Measurements from ENCODE around the gene NTNG1. TPM values are rescaled to one million over a fixed set of nuclear protein-coding genes. Genes with fewer than 3 reads are reported as not detected.

Gene NTNG1
- total and polyA plus RNA-seq, 5 donors from 2014 or later: not detected

DNA sequence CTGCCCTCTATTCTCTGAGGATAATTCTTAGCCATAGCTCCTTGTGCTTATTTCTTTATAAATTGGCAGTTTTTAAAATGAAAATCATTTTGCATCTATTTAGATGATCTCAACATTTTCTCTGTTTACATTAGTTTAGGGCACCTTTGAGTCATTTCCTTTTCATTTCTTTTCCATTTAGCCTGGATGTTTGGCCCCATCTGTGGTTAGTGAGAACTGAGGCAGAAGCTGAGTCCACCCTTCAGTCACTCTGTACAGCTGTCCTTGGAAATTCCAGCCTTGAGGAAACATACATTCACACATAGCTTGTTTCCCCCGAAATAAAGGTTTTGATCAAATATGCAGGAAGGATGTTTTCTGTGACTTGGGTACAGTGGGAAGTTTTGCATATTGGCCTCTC, 123.7 kb downstream of the NTNG1 start:
- no peaks in the 10 kb centered on the region for H3K36me3 Mint-ChIP-seq
- DNase-seq: no peak

GRCh38 chr1:107267489-107267888, 126.7 kb downstream of the NTNG1 start:
- Mint-ChIP-seq H3K4me3 (no peak overlapping the region), H3K36me3 (no peaks in the 10 kb centered on the region), H3K4me1 (no peaks in the 10 kb centered on the region), H3K9me3 (no peaks in the 10 kb centered on the region), H3K27ac (no peak overlapping the region), H3K27me3 (peaks cover 4% of the 10 kb centered on the region)
- no peaks in the 10 kb centered on the region for H3K36me3 ChIP-seq (ENCODE audit: control insufficient read depth, insufficient read depth, low read length)
- H3K4me3 ChIP-seq (ENCODE audit: low read depth, low read length): no peak overlapping the region
- no peaks in the 10 kb centered on the region for H3K4me1 ChIP-seq (ENCODE audit: control insufficient read depth, insufficient read depth, low read length, poor library complexity, severe bottlenecking)
- H3K27me3 ChIP-seq (ENCODE audit: control insufficient read depth, insufficient read depth, low read length): no peaks in the 10 kb centered on the region
- no peaks in the 10 kb centered on the region for H3K9me3 ChIP-seq (ENCODE audit: control insufficient read depth in 2 of 2, low read length in 2 of 2)
- no peak overlapping the region for H3K27ac ChIP-seq (ENCODE audit: insufficient read depth, low read length, poor library complexity, severe bottlenecking)
- ATAC-seq (ENCODE audit: low read depth in 2 of 2): no peak
- no peak for DNase-seq

More for the DNA sequence above, 123.7 kb downstream of the NTNG1 start:
- Histone ChIP-seq H3K36me3 (ENCODE audit: control insufficient read depth, insufficient read depth, low read length) (no peaks in the 10 kb centered on the region), H3K27me3 (ENCODE audit: control insufficient read depth, insufficient read depth, low read length) (no peaks in the 10 kb centered on the region), H3K27ac (ENCODE audit: insufficient read depth, low read length, poor library complexity, severe bottlenecking) (no peak overlapping the region), H3K4me1 (ENCODE audit: control insufficient read depth, insufficient read depth, low read length, poor library complexity, severe bottlenecking) (no peaks in the 10 kb centered on the region), H3K9me3 (ENCODE audit: control insufficient read depth in 2 of 2, low read length in 2 of 2) (no peaks in the 10 kb centered on the region), H3K4me3 (ENCODE audit: low read depth, low read length) (no peak overlapping the region)
- Mint-ChIP-seq H3K27me3 (peaks cover 4% of the 10 kb centered on the region), H3K27ac (no peak overlapping the region), H3K9me3 (peaks cover 0 to 4% (median 0%) of the 10 kb centered on the region in 7 donors), H3K4me1 (no peaks in the 10 kb centered on the region), H3K4me3 (no peak overlapping the region)
- no peak for ATAC-seq (ENCODE audit: low read depth in 2 of 2)

- H3K9me3 ChIP-seq (ENCODE audit: control insufficient read depth in 2 of 2, low read length in 2 of 2): no peaks in the 10 kb centered on the region
- DNase-seq (no peak), ATAC-seq (ENCODE audit: low read depth in 2 of 2) (no peak)
- H3K4me3 Mint-ChIP-seq: no peak overlapping the region
- no peak overlapping the region for H3K27ac ChIP-seq (ENCODE audit: insufficient read depth, low read length, poor library complexity, severe bottlenecking)
- H3K9me3 Mint-ChIP-seq: no peaks in the 10 kb centered on the region
- H3K36me3 ChIP-seq (ENCODE audit: control insufficient read depth, insufficient read depth, low read length): no peaks in the 10 kb centered on the region
- H3K27ac Mint-ChIP-seq: no peak overlapping the region
- no peak overlapping the region for H3K4me3 ChIP-seq (ENCODE audit: low read depth, low read length)
- no peaks in the 10 kb centered on the region for H3K4me1 ChIP-seq (ENCODE audit: control insufficient read depth, insufficient read depth, low read length, poor library complexity, severe bottlenecking)
- H3K27me3 ChIP-seq (ENCODE audit: control insufficient read depth, insufficient read depth, low read length): no peaks in the 10 kb centered on the region
- H3K36me3 Mint-ChIP-seq: no peaks in the 10 kb centered on the region
- H3K27me3 Mint-ChIP-seq: no peaks in the 10 kb centered on the region
- peaks cover 0 to 2% (median 0%) of the 10 kb centered on the region in 4 donors for H3K4me1 Mint-ChIP-seq
Observed at GRCh38 chr1:107272321-107272720, 131.5 kb downstream of the NTNG1 start.

- no peak overlapping the region for H3K4me3 Mint-ChIP-seq
- Histone ChIP-seq H3K4me3 (ENCODE audit: low read depth, low read length) (no peak overlapping the region), H3K4me1 (ENCODE audit: control insufficient read depth, insufficient read depth, low read length, poor library complexity, severe bottlenecking) (no peaks in the 10 kb centered on the region), H3K27ac (ENCODE audit: insufficient read depth, low read length, poor library complexity, severe bottlenecking) (no peak overlapping the region), H3K27me3 (ENCODE audit: control insufficient read depth, insufficient read depth, low read length) (no peaks in the 10 kb centered on the region), H3K9me3 (ENCODE audit: control insufficient read depth in 2 of 2, low read length in 2 of 2) (no peaks in the 10 kb centered on the region), H3K36me3 (ENCODE audit: control insufficient read depth, insufficient read depth, low read length) (no peaks in the 10 kb centered on the region)
- no peaks in the 10 kb centered on the region for H3K9me3 Mint-ChIP-seq
- no peak overlapping the region for H3K27ac Mint-ChIP-seq
- H3K36me3 Mint-ChIP-seq: no peaks in the 10 kb centered on the region
- ATAC-seq (ENCODE audit: low read depth in 2 of 2) (no peak), DNase-seq (no peak)
- no peaks in the 10 kb centered on the region for H3K27me3 Mint-ChIP-seq
- H3K4me1 Mint-ChIP-seq: peaks cover 0 to 2% (median 0%) of the 10 kb centered on the region in 4 donors
Observed at GRCh38 chr1:107273515-107273914, 132.7 kb downstream of the NTNG1 start.

GRCh38 chr1:107274227-107274626, 133.4 kb downstream of the NTNG1 start:
- H3K27ac ChIP-seq (ENCODE audit: insufficient read depth, low read length, poor library complexity, severe bottlenecking): no peak overlapping the region
- H3K4me3 ChIP-seq (ENCODE audit: low read depth, low read length): no peak overlapping the region
- H3K27me3 ChIP-seq (ENCODE audit: control insufficient read depth, insufficient read depth, low read length): no peaks in the 10 kb centered on the region
- DNase-seq (no peak), ATAC-seq (ENCODE audit: low read depth in 2 of 2) (no peak)
- H3K36me3 Mint-ChIP-seq: no peaks in the 10 kb centered on the region
- H3K4me1 Mint-ChIP-seq: peaks cover 0 to 2% (median 0%) of the 10 kb centered on the region in 4 donors
- no peak overlapping the region for H3K4me3 Mint-ChIP-seq
- H3K27ac Mint-ChIP-seq: no peak overlapping the region
- H3K27me3 Mint-ChIP-seq: no peaks in the 10 kb centered on the region
- no peaks in the 10 kb centered on the region for H3K4me1 ChIP-seq (ENCODE audit: control insufficient read depth, insufficient read depth, low read length, poor library complexity, severe bottlenecking)
- H3K9me3 ChIP-seq (ENCODE audit: control insufficient read depth in 2 of 2, low read length in 2 of 2): no peaks in the 10 kb centered on the region
- H3K9me3 Mint-ChIP-seq: peaks cover 0 to 3% (median 0%) of the 10 kb centered on the region in 7 donors
- no peaks in the 10 kb centered on the region for H3K36me3 ChIP-seq (ENCODE audit: control insufficient read depth, insufficient read depth, low read length)

GRCh38 chr1:107276247-107276646, 135.4 kb downstream of the NTNG1 start:
- H3K36me3 ChIP-seq (ENCODE audit: control insufficient read depth, insufficient read depth, low read length): no peaks in the 10 kb centered on the region
- DNase-seq (no peak), ATAC-seq (ENCODE audit: low read depth in 2 of 2) (no peak)
- H3K27ac ChIP-seq (ENCODE audit: insufficient read depth, low read length, poor library complexity, severe bottlenecking): no peak overlapping the region
- no peaks in the 10 kb centered on the region for H3K36me3 Mint-ChIP-seq
- H3K9me3 ChIP-seq (ENCODE audit: control insufficient read depth in 2 of 2, low read length in 2 of 2): no peaks in the 10 kb centered on the region
- H3K27me3 Mint-ChIP-seq: no peaks in the 10 kb centered on the region
- H3K4me1 Mint-ChIP-seq: peaks cover 0 to 2% (median 0%) of the 10 kb centered on the region in 4 donors
- no peak overlapping the region for H3K4me3 ChIP-seq (ENCODE audit: low read depth, low read length)
- H3K27me3 ChIP-seq (ENCODE audit: control insufficient read depth, insufficient read depth, low read length): no peaks in the 10 kb centered on the region
- no peak overlapping the region for H3K27ac Mint-ChIP-seq
- no peak overlapping the region for H3K4me3 Mint-ChIP-seq
- no peaks in the 10 kb centered on the region for H3K4me1 ChIP-seq (ENCODE audit: control insufficient read depth, insufficient read depth, low read length, poor library complexity, severe bottlenecking)
- peaks cover 0 to 3% (median 0%) of the 10 kb centered on the region in 7 donors for H3K9me3 Mint-ChIP-seq

DNA sequence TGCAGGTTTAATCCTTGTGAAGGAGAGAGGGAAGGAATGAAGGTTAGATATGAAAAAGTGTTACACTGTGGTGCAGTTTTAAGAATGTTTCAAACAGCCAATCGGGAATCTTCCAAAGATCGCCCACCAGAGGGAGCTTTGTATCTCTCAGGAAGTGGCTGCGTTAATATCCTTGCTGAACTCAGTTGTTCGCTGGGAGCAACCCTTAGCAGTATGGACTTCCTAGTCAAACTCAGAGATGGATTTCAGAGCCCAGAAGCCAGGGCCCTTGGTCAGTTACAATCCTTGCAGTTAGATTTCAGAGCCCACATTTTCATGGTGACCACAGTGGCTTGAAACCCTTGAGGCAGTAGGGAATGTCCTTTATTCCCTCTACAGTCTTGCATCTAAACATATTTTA, 136.2 kb downstream of the NTNG1 start:
- Histone ChIP-seq H3K4me1 (ENCODE audit: control insufficient read depth, insufficient read depth, low read length, poor library complexity, severe bottlenecking) (no peaks in the 10 kb centered on the region), H3K36me3 (ENCODE audit: control insufficient read depth, insufficient read depth, low read length) (no peaks in the 10 kb centered on the region), H3K4me3 (ENCODE audit: low read depth, low read length) (no peak overlapping the region), H3K27me3 (ENCODE audit: control insufficient read depth, insufficient read depth, low read length) (no peaks in the 10 kb centered on the region), H3K27ac (ENCODE audit: insufficient read depth, low read length, poor library complexity, severe bottlenecking) (no peak overlapping the region), H3K9me3 (ENCODE audit: control insufficient read depth in 2 of 2, low read length in 2 of 2) (no peaks in the 10 kb centered on the region)
- Mint-ChIP-seq H3K27ac (no peak overlapping the region), H3K9me3 (peaks cover 0 to 3% (median 0%) of the 10 kb centered on the region in 7 donors), H3K27me3 (no peaks in the 10 kb centered on the region), H3K4me1 (peaks cover 0 to 2% (median 0%) of the 10 kb centered on the region in 4 donors), H3K36me3 (no peaks in the 10 kb centered on the region), H3K4me3 (no peak overlapping the region)
- ATAC-seq (ENCODE audit: low read depth in 2 of 2): no peak
- DNase-seq: peak in 1 of 3 donors; percentile 2

DNA sequence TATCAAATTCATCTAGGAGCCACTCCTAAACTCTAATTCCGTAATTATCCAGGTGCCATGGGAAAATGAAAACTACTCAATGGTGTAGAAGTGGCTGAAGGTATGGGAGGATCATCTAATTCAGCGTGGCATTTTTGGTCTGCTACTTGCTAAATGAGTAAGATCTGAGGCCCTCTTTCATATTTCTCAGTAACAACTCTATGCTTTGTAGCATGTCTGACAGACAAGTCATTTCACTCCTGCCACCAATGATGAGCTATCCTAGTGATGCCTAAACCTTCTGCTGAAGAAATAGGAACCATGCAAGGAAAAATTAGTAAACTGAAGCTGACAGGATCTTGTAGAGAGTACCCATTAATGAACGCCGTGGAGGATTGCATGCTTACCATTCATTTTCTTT, 145.3 kb downstream of the NTNG1 start:
- no peak overlapping the region for H3K27ac Mint-ChIP-seq
- H3K36me3 Mint-ChIP-seq: no peaks in the 10 kb centered on the region
- Histone ChIP-seq H3K4me1 (ENCODE audit: control insufficient read depth, insufficient read depth, low read length, poor library complexity, severe bottlenecking) (no peaks in the 10 kb centered on the region), H3K27me3 (ENCODE audit: control insufficient read depth, insufficient read depth, low read length) (no peaks in the 10 kb centered on the region), H3K27ac (ENCODE audit: insufficient read depth, low read length, poor library complexity, severe bottlenecking) (no peak overlapping the region), H3K4me3 (ENCODE audit: low read depth, low read length) (no peak overlapping the region), H3K36me3 (ENCODE audit: control insufficient read depth, insufficient read depth, low read length) (no peaks in the 10 kb centered on the region), H3K9me3 (ENCODE audit: control insufficient read depth in 2 of 2, low read length in 2 of 2) (no peaks in the 10 kb centered on the region)
- peaks cover 13% of the 10 kb centered on the region for H3K27me3 Mint-ChIP-seq
- DNase-seq (no peak), ATAC-seq (ENCODE audit: low read depth in 2 of 2) (no peak)
- H3K9me3 Mint-ChIP-seq: no peaks in the 10 kb centered on the region
- H3K4me3 Mint-ChIP-seq: no peak overlapping the region
- peaks cover 0 to 5% (median 0%) of the 10 kb centered on the region in 4 donors for H3K4me1 Mint-ChIP-seq
